K562 (cell line): Measurements from ENCODE around the gene BET1L. TPM values are rescaled to one million over a fixed set of nuclear protein-coding genes. Genes with fewer than 3 reads are reported as not detected.
A peak's percentile ranks its signal among the peaks of the same experiment; 100 is the strongest.

Experiments
- ATAC-seq: fragments of 200-7000 bp; cut with Tn5 transposase; 3 replicates; pipeline ENCODE4 v1.9.1; 2020; ENCODE audit warnings: moderate library complexity
- BruUV-seq: library from RNA; stranded (reverse); fragments of 400-500 nt; replicated peaks from 2 replicates; lab custom pipeline; 2021; lab: Mats Ljungman, UMichigan
- CTCF ChIA-PET: fragments of 300-600 bp; formaldehyde crosslinking; extraction: SDS; loops from one replicate; lab custom pipeline; 2021; ENCODE audit warnings: low intra/inter-chr PET ratio; lab: Yijun Ruan, JAX
- POLR2A ChIA-PET: fragments of 300-600, 350-650 bp; sonication (Branson Sonifier 250); formaldehyde crosslinking; extraction: SDS; loops from one replicate; lab custom pipeline; 2021; ENCODE audit warnings: antibody characterized with exemption, inconsistent platforms; lab: Yijun Ruan, JAX
- DNase-seq, 4 experiments: peaks; one replicate each; pipeline versions ENCODE4 v3.0.0 to v3.0.0-alpha.2; 2011 to 2018; ENCODE audit warnings: low spot score in 3 of 4, mixed read lengths in 3 of 4; ENCODE audit errors: extremely low read depth in 1 of 4
- FAIRE-seq: peaks from 2 replicates; lab custom pipeline; 2011; peaks lifted over from hg19 to GRCh38; lab: Jason Lieb, UNC
- H2AFZ ChIP-seq: 2 replicates; pipeline ENCODE4 v1.6.0; 2011; ENCODE audit warnings: low read depth, low read length, control low read depth, inconsistent platforms
- H3K27ac ChIP-seq: fragments of 200-600 bp; 3 replicates; pipeline ENCODE4 v1.8.0; 2011; ENCODE audit warnings: low read depth, mild to moderate bottlenecking, control low read depth, inconsistent platforms, low read length, moderate library complexity, mixed read lengths; ENCODE audit errors: extremely low read depth
- H3K27me3 ChIP-seq, 2 experiments: fragments of 300-600 bp in 1 of 2; 2 replicates in 1 of 2; 3 replicates in 1 of 2; pipeline versions ENCODE4 v1.6.0 to v1.8.0; 2011; ENCODE audit warnings: inconsistent platforms in 2 of 2, low read length in 2 of 2, mild to moderate bottlenecking in 1 of 2, mixed read lengths in 1 of 2, moderate library complexity in 1 of 2; ENCODE audit not compliant: control insufficient read depth in 2 of 2, insufficient read depth in 2 of 2
- H3K36me3 ChIP-seq: fragments of 300-600 bp; 3 replicates; pipeline ENCODE4 v1.8.0; 2011; ENCODE audit warnings: mild to moderate bottlenecking, low read length, inconsistent platforms; ENCODE audit not compliant: control insufficient read depth, insufficient read depth
- H3K4me1 ChIP-seq, 2 experiments: fragments of 200-600 bp in 1 of 2; replicated peaks in 1 of 2; 2 replicates in 1 of 2; 3 replicates in 1 of 2; pipeline versions ENCODE4 v1.5.1 to v1.8.0; 2011; ENCODE audit warnings: inconsistent platforms in 2 of 2, low read length in 2 of 2, mild to moderate bottlenecking in 1 of 2, mixed read lengths in 1 of 2, moderate library complexity in 1 of 2; ENCODE audit not compliant: control insufficient read depth in 2 of 2, insufficient read depth in 2 of 2
- H3K4me2 ChIP-seq: 2 replicates; pipeline ENCODE4 v1.6.1; 2011; ENCODE audit warnings: low read length, control low read depth, inconsistent platforms, mixed read lengths; ENCODE audit not compliant: insufficient read depth
- H3K4me3 ChIP-seq: fragments of 200-600 bp; sonication (generic), shearing (Covaris generic); 2 replicates; pipeline ENCODE4 v1.5.1; 2016; ENCODE audit warnings: control low read depth, inconsistent platforms
- H3K79me2 ChIP-seq: fragments of 200-600 bp; 3 replicates; pipeline ENCODE4 v1.8.0; 2011; ENCODE audit warnings: low read length, inconsistent platforms; ENCODE audit not compliant: control insufficient read depth, insufficient read depth
- H3K9ac ChIP-seq, 2 experiments: 2 replicates each; pipeline versions ENCODE4 v1.6.0 to v1.6.1; 2011; ENCODE audit warnings: low read depth in 2 of 2, low read length in 2 of 2, control low read depth in 1 of 2, inconsistent platforms in 1 of 2, mild to moderate bottlenecking in 1 of 2, mixed read lengths in 1 of 2; ENCODE audit not compliant: insufficient read depth in 1 of 2
- H3K9me1 ChIP-seq: one replicate; pipeline ENCODE4 v1.6.0; 2011; ENCODE audit warnings: inconsistent platforms, mild to moderate bottlenecking, low read length, moderate library complexity; ENCODE audit not compliant: control insufficient read depth, insufficient read depth
- H3K9me3 ChIP-seq: replicated peaks from 2 replicates; pipeline ENCODE4 v1.5.1; 2011; ENCODE audit warnings: low read depth, low read length, inconsistent platforms; ENCODE audit not compliant: control insufficient read depth, insufficient read depth
- H4K20me1 ChIP-seq: replicated peaks from 2 replicates; pipeline ENCODE4 v1.6.1; 2011; ENCODE audit warnings: low read length, inconsistent platforms, mixed read lengths; ENCODE audit not compliant: control insufficient read depth, insufficient read depth
- ERF ChIP-seq: fragments of 450-650 bp; formaldehyde crosslinking; IDR thresholded peaks from 2 replicates; pipeline ENCODE4 v1.4.0; 2020; ENCODE audit warnings: mild to moderate bottlenecking, mixed read lengths
- GABPB2 ChIP-seq: fragments of 250-450 bp; sonication (Bioruptor Pico); conservative IDR thresholded peaks from 2 replicates; pipeline ENCODE4 v1.5.1; 2021; ENCODE audit warnings: mild to moderate bottlenecking
- MTA2 ChIP-seq: fragments of 450-650 bp; IDR thresholded peaks from 2 replicates; pipeline ENCODE4 v1.6.1; 2016; ENCODE audit warnings: low read depth
- NFIX ChIP-seq: fragments of 250-450 bp; sonication (Bioruptor Pico); IDR thresholded peaks from 2 replicates; pipeline ENCODE4 v1.4.0; 2020; ENCODE audit warnings: low read depth, mild to moderate bottlenecking, moderate library complexity
- POLR2A ChIP-seq: fragments of 450-650 bp; conservative IDR thresholded peaks from 2 replicates; pipeline ENCODE4 v1.6.1; 2016
- POLR2G ChIP-seq: fragments of 200-400 bp; formaldehyde crosslinking; IDR thresholded peaks from 2 replicates; pipeline ENCODE4 v1.6.1; 2017; ENCODE audit warnings: low read depth, mild to moderate bottlenecking, antibody characterized with exemption, low read length, moderate library complexity
- PRDM10 ChIP-seq: fragments of 450-650 bp; IDR thresholded peaks from 2 replicates; pipeline ENCODE4 v1.6.1; 2018; ENCODE audit not compliant: partially characterized antibody
- RB1 ChIP-seq: fragments of 450-650 bp; IDR thresholded peaks from 2 replicates; pipeline ENCODE4 v1.6.1; 2017; ENCODE audit warnings: low read depth, mild to moderate bottlenecking
- SP1 ChIP-seq: sonication (generic); formaldehyde crosslinking; IDR thresholded peaks from 2 replicates; pipeline ENCODE4 v1.8.1; 2022; ENCODE audit warnings: mild to moderate bottlenecking, missing genetic modification reagents
- TAF15 ChIP-seq: fragments of 200-400 bp; formaldehyde crosslinking; IDR thresholded peaks from 2 replicates; pipeline ENCODE4 v1.6.1; 2017; ENCODE audit warnings: mild to moderate bottlenecking, low read depth, low read length, moderate library complexity
- TEAD1 ChIP-seq, 2 experiments: fragments of 450-650 bp in 1 of 2; sonication (generic) in 1 of 2; formaldehyde crosslinking; IDR thresholded peaks; 2 replicates each; pipeline versions ENCODE4 v1.4.0 to v1.8.0; 2020 to 2022; ENCODE audit warnings: mild to moderate bottlenecking in 2 of 2, missing genetic modification reagents in 1 of 2
- ZBTB5 ChIP-seq: fragments of 450-650 bp; IDR thresholded peaks from 2 replicates; pipeline ENCODE4 v1.6.1; 2017; ENCODE audit warnings: antibody characterized with exemption
- ZNF41 ChIP-seq: fragments of 250-450 bp; sonication (Bioruptor Pico); conservative IDR thresholded peaks from 2 replicates; pipeline ENCODE4 v1.4.0; 2020; ENCODE audit warnings: mild to moderate bottlenecking
- WGBS: fragments of 100-300 bp; shearing (Covaris generic); methylation state at CpG from one replicate; pipeline ENCODE4 v1.1.6; 2016; ENCODE audit warnings: low coverage, mixed read lengths; ENCODE audit not compliant: insufficient coverage; ENCODE audit errors: missing lambda C conversion rate; 5-methylcytosine and 5-hydroxymethylcytosine counted together
- in situ Hi-C: fragments of 300-500 bp; cut with MboI; formaldehyde crosslinking; loops from 4 replicates; pipeline ENCODE4 v1.15.0; 2018; ENCODE audit warnings: inconsistent platforms, mixed read lengths
- intact Hi-C: fragments of 100-400 bp; cut with micrococcal nuclease; formaldehyde crosslinking; loops from 2 replicates; pipeline ENCODE4 v1.14.2; 2022
- polyA plus RNA-seq, 8 experiments: library from polyadenylated mRNA; depleted of rRNA in 4 of 8; stranded (reverse) in 5 of 8; unstranded in 3 of 8; fragments of >200 nt; fragmentation: Nextera tagmentation in 2 of 8; fragmentation: Illumina TruSeq in 1 of 8; extraction: Ambion mirVana in 2 of 8; extraction: Trizol in 1 of 8; gene quantifications; 2 replicates each; pipeline versions ENCODE4 v1.2.1 to v1.2.3, GENCODE V29; 2011 to 2014; ENCODE audit warnings: inconsistent platforms in 1 of 8, missing spikeins in 1 of 8
- total RNA-seq, 7 experiments: library from RNA; depleted of rRNA in 6 of 7; stranded (reverse); fragments of >200 nt in 6 of 7; fragmentation: Illumina TruSeq in 2 of 7; extraction: Trizol in 2 of 7; gene quantifications; 2 replicates each; pipeline versions ENCODE4 v1.2.1 to v1.2.3, GENCODE V29; 2011 to 2021; ENCODE audit warnings: low replicate concordance in 1 of 7

The BET1L gene
- total and polyA plus RNA-seq, 9 of the 15 experiments (the other 6 are each of a cell fraction or from before 2014, with no cell fraction given) = 9.9 to 69.1 (median 19.9) TPM

- Histone ChIP-seq H4K20me1 (no peaks in the 10 kb centered on the region), H3K9ac (no peak overlapping the region; a peak in 1 of 4 replicates), H3K36me3 (peaks cover 65% of the 10 kb centered on the region), H3K27me3 (no peaks in the 10 kb centered on the region), H3K9me3 (peaks cover 16% of the 10 kb centered on the region), H3K79me2 (0 out of 3 replicates have a peak, but pooled peaks cover under 1% of the 10 kb centered on the region), H2AFZ (no peak overlapping the region), H3K4me1 (peaks cover 21 to 24% of the 10 kb centered on the region in 2 experiments; a peak in 4 of 5 replicates), H3K9me1 (no peaks in the 10 kb centered on the region), H3K4me2 (no peak overlapping the region), H3K4me3 (no peak overlapping the region), H3K27ac (peak overlapping the region; percentile 40; the same call in 2 of the 3 replicates)
- TF ChIP-seq MTA2 (no peak), ZBTB5 (no peak), POLR2A (peak; percentile 1; the same call in 1 of the 2 replicates), NFIX (no peak), PRDM10 (no peak), ZNF41 (no peak), TEAD1 (CRISPR knock-in tag; IDR thresholded peaks at IDR 0.05) (no peak), RB1 (no peak), TAF15 (no peak), ERF (CRISPR knock-in tag) (no peak), GABPB2 (CRISPR knock-in tag) (no peak), SP1 (CRISPR knock-in tag) (peak; percentile 14; the same call in 1 of the 2 replicates), POLR2G (peak; percentile 3; the same call in 1 of the 2 replicates)
- no peak for DNase-seq
- WGBS = 91% methylated on average over 11 of the region's 11 CpGs
- CTCF ChIA-PET = no interaction called here
- BruUV-seq = no TSS peak
- in situ Hi-C loops (loop anchor here (10.0 kb wide), 1 partner anchor 148 kb away; the partner anchor contains the start of gene B4GALNT4), intact Hi-C loops (no loop called here)
- peak; percentile 4; the same call in 2 of the 3 replicates for ATAC-seq
- POLR2A ChIA-PET = interaction anchor here (0.8 to 5.5 kb wide), 9 partner anchors 8 to 172 kb away, joined by 3 to 63 read pairs (median 4); partner anchors contain the start of genes BET1L, PSMD13 and RIC8A
- no peak for FAIRE-seq
Observed at GRCh38 chr11:216081-216974, 9.1 kb upstream of the BET1L start.
